Stimulated activated naive CD8-positive, alpha-beta T cell treated with anti-CD3 and anti-CD28 coated beads, Interleukin-15, Interleukin-2, amounts not matched to agents 100 ng/mL and 50 ng/mL, for 24 hours (primary cell): ENCODE measurements around the gene CLEC2B.

Experiments
- H3K27ac Mint-ChIP-seq: one replicate; pipeline ENCODE4 v1.8.0; 2021; ENCODE audit warnings: mild to moderate bottlenecking, mixed read lengths
- H3K27me3 Mint-ChIP-seq: one replicate; pipeline ENCODE4 v1.8.0; 2021; ENCODE audit warnings: mixed read lengths
- H3K36me3 Mint-ChIP-seq: one replicate; pipeline ENCODE4 v1.8.0; 2021; ENCODE audit warnings: low read depth, mixed read lengths
- H3K4me1 Mint-ChIP-seq: one replicate; pipeline ENCODE4 v1.8.0; 2021; ENCODE audit warnings: low read depth, mixed read lengths
- H3K4me3 Mint-ChIP-seq: one replicate; pipeline ENCODE4 v1.8.0; 2021; ENCODE audit warnings: mild to moderate bottlenecking, mixed read lengths
- H3K9me3 Mint-ChIP-seq: one replicate; pipeline ENCODE4 v1.8.0; 2021; ENCODE audit warnings: mixed read lengths

The CLEC2B gene

GRCh38 chr12:9806714-9807113 is 62.4 kb downstream of the CLEC2B start:
- H3K4me3 Mint-ChIP-seq = no peak overlapping the region
- no peaks in the 10 kb centered on the region for H3K9me3 Mint-ChIP-seq
- peaks cover 5% of the 10 kb centered on the region for H3K4me1 Mint-ChIP-seq
- H3K27me3 Mint-ChIP-seq = peaks cover 11% of the 10 kb centered on the region
- H3K27ac Mint-ChIP-seq = no peak overlapping the region
- no peaks in the 10 kb centered on the region for H3K36me3 Mint-ChIP-seq

GRCh38 chr12:9805883-9806282 is 63.3 kb downstream of the CLEC2B start:
- H3K27ac Mint-ChIP-seq = no peak overlapping the region
- H3K36me3 Mint-ChIP-seq = no peaks in the 10 kb centered on the region
- peaks cover 4% of the 10 kb centered on the region for H3K4me1 Mint-ChIP-seq
- H3K9me3 Mint-ChIP-seq = no peaks in the 10 kb centered on the region
- peaks cover 11% of the 10 kb centered on the region for H3K27me3 Mint-ChIP-seq
- H3K4me3 Mint-ChIP-seq = no peak overlapping the region
